ENCODE measurements around the gene ETFDH.
"Not testable (repeated sequence)": the region's sequence is repeated elsewhere in the genome, so short reads cannot be mapped to it uniquely, and the experiment has no call there.

The ETFDH gene

GRCh38 chr4:158754385-158755180 lies 82.5 kb downstream of the ETFDH start:
- no peak for DNase-seq

GRCh38 chr4:158755819-158756218 lies 83.7 kb downstream of the ETFDH start:
- not testable (repeated sequence) for DNase-seq

- no peak for DNase-seq
Observed at GRCh38 chr4:158756588-158756987, 84.5 kb downstream of the ETFDH start.

DNA sequence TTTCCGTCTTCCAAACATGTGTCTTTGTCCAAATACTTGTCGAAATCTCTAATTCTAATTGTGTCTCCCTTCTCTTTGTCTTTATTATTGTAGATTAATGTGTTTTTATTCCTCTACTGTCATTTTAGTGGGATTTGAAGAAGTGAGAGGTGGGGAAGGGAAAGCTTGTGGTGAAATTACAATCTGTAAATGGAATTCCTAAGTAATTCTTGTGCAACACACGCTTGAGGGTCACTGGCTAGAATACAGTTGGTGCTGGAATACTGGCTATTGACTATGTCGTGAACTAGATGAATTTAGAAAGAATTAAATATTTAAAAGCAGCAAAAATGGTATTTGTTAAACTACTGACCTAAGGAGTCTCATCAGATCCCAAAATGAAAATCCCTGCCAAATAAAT lies 86.0 kb downstream of the ETFDH start:
- no peak for DNase-seq

- no peak for DNase-seq
Observed at GRCh38 chr4:158758703-158759102, 86.6 kb downstream of the ETFDH start.
